Right renal pelvis (tissue), 4 donors: ENCODE results near the gene MICAL2. TPM values are rescaled to one million over a fixed set of nuclear protein-coding genes. Genes with fewer than 3 reads are reported as not detected.
A peak's percentile ranks its signal among the peaks of the same experiment; 100 is the strongest.

Source experiments
- DNase-seq, 4 donors: peaks; one replicate each; pipeline ENCODE4 v3.0.0-alpha.2; 2013; ENCODE audit warnings: low read depth in 4 of 4, low spot score in 3 of 4, missing footprints in 1 of 4
- polyA plus RNA-seq, 4 donors: library from polyadenylated mRNA; unstranded; fragments of 120-200 nt; gene quantifications; one replicate each; pipeline ENCODE4 v1.2.1, GENCODE V29; 2013; ENCODE audit not compliant: insufficient read length in 4 of 4

Gene MICAL2
- polyA plus RNA-seq, 4 donors, result 6.3 to 9.4 (median 8.0) TPM

GRCh38 chr11:12148466-12148865 is 38.1 kb downstream of the MICAL2 start:
- DNase-seq, result no peak

GRCh38 chr11:12148882-12149281 is 38.5 kb downstream of the MICAL2 start:
- no peak for DNase-seq

GRCh38 chr11:12149672-12150225 is 39.4 kb downstream of the MICAL2 start:
- DNase-seq, result no peak

- no peak for DNase-seq
These were observed 40.5 kb downstream of the MICAL2 start for GRCh38 chr11:12150831-12151382.

- no peak for DNase-seq
These were observed 41.9 kb downstream of the MICAL2 start for GRCh38 chr11:12152321-12152720.

- no peak for DNase-seq
These were observed 44.7 kb downstream of the MICAL2 start for GRCh38 chr11:12154871-12155668.

- DNase-seq, result no peak
These were observed 45.3 kb downstream of the MICAL2 start for GRCh38 chr11:12155696-12156095.

- no peak for DNase-seq
These were observed 46.1 kb downstream of the MICAL2 start for GRCh38 chr11:12156301-12157140.

- DNase-seq, result no peak
These were observed 46.9 kb downstream of the MICAL2 start for GRCh38 chr11:12157241-12157661.

- DNase-seq, result no peak
These were observed 48.5 kb downstream of the MICAL2 start for GRCh38 chr11:12158909-12159308.

GRCh38 chr11:12159351-12160099 is 49.1 kb downstream of the MICAL2 start:
- peak in 1 of 4 donors; percentile 22 for DNase-seq

- no peak for DNase-seq
These were observed 49.8 kb downstream of the MICAL2 start for GRCh38 chr11:12160231-12160630.

GRCh38 chr11:12160680-12161079 is 50.3 kb downstream of the MICAL2 start:
- DNase-seq, result no peak

GRCh38 chr11:12161137-12161536 is 50.7 kb downstream of the MICAL2 start:
- DNase-seq, result no peak

- no peak for DNase-seq
These were observed 51.4 kb downstream of the MICAL2 start for GRCh38 chr11:12161603-12162350.

- no peak for DNase-seq
These were observed 52.3 kb downstream of the MICAL2 start for GRCh38 chr11:12162652-12163051.

- DNase-seq, result no peak
These were observed 53.0 kb downstream of the MICAL2 start for GRCh38 chr11:12163181-12163941.

GRCh38 chr11:12164061-12165014 is 53.9 kb downstream of the MICAL2 start:
- no peak for DNase-seq
